Lower leg skin (tissue), 3 donors: ENCODE results near the gene FHL2.

Source experiments
- POLR2A ChIP-seq, 2 donors: fragments of 450-650 bp; IDR thresholded peaks; one replicate each; pipeline ENCODE4 v1.6.1; 2016 to 2017; ENCODE audit warnings: antibody characterized with exemption in 2 of 2, mild to moderate bottlenecking in 1 of 2, moderate library complexity in 1 of 2
- TF ChIP-seq, protein P1 (sequence below), 3 donors: fragments of 450-650 bp; IDR thresholded peaks; one replicate each; pipeline ENCODE4 v1.5.1; 2016; ENCODE audit warnings: antibody characterized with exemption in 3 of 3, mild to moderate bottlenecking in 3 of 3, moderate library complexity in 2 of 3

DNA sequence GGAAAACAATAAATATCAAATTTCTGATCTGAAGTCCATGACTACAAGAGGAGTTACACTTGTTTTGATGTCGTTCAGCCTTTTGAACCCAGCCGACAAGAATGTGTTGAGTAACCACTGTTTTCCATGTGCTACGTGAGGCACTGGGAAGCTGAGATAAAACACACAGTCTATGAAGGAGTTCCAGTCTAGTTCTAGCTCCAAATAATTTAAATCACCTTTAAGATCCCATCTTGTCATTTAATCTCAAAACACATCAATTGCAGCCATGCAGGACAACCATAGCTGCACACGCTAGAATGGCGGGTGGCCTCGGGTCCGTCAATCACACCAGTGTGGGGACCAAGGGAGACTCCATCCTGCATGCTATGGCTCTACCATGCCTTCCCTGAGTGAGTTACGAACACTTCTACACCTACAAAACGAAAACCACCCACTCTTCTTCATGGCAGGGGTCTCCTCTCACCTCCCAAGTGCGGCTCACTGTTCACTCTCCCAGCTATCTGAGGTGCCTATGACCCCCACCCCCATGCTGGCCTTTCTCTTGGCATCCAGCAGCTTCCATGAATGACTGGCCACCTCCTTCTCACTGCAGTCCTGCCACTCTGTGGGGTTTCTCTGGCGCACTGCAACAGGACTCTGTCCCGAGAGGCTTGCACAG, 3.8 kb downstream of the FHL2 start:
- TF ChIP-seq, protein P1, sequence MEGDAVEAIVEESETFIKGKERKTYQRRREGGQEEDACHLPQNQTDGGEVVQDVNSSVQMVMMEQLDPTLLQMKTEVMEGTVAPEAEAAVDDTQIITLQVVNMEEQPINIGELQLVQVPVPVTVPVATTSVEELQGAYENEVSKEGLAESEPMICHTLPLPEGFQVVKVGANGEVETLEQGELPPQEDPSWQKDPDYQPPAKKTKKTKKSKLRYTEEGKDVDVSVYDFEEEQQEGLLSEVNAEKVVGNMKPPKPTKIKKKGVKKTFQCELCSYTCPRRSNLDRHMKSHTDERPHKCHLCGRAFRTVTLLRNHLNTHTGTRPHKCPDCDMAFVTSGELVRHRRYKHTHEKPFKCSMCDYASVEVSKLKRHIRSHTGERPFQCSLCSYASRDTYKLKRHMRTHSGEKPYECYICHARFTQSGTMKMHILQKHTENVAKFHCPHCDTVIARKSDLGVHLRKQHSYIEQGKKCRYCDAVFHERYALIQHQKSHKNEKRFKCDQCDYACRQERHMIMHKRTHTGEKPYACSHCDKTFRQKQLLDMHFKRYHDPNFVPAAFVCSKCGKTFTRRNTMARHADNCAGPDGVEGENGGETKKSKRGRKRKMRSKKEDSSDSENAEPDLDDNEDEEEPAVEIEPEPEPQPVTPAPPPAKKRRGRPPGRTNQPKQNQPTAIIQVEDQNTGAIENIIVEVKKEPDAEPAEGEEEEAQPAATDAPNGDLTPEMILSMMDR (IDR thresholded peaks at IDR 0.05) = no peak
- TF ChIP-seq POLR2A (IDR thresholded peaks at IDR 0.05) = no peak
